ENCODE data around the gene REV1.

DNA sequence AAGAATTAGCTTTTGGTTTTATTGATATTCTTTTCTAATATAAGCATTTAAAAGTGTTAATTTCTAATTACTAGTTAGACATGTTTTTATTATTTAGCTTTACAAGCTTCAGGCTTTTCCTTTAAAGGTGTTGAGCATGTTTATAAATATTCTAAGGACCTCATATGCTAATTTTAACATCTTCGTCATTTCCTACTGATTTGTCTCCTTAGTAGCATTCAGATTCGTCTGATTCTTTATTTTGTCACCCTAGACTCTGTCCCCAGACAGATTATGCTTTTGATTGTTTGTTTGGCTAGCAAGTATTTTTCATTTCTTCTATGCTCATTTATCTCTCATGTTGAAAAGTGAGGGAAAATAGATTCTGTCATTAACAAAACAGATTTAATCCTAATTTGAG, 100.9 kb downstream of the REV1 start:
- TF ChIP-seq, protein P1, sequence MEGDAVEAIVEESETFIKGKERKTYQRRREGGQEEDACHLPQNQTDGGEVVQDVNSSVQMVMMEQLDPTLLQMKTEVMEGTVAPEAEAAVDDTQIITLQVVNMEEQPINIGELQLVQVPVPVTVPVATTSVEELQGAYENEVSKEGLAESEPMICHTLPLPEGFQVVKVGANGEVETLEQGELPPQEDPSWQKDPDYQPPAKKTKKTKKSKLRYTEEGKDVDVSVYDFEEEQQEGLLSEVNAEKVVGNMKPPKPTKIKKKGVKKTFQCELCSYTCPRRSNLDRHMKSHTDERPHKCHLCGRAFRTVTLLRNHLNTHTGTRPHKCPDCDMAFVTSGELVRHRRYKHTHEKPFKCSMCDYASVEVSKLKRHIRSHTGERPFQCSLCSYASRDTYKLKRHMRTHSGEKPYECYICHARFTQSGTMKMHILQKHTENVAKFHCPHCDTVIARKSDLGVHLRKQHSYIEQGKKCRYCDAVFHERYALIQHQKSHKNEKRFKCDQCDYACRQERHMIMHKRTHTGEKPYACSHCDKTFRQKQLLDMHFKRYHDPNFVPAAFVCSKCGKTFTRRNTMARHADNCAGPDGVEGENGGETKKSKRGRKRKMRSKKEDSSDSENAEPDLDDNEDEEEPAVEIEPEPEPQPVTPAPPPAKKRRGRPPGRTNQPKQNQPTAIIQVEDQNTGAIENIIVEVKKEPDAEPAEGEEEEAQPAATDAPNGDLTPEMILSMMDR (IDR thresholded peaks at IDR 0.05), result no peak
- no peak for TF ChIP-seq POLR2A (IDR thresholded peaks at IDR 0.05)
